Measurements from ENCODE around the gene OR52I1.

DNA sequence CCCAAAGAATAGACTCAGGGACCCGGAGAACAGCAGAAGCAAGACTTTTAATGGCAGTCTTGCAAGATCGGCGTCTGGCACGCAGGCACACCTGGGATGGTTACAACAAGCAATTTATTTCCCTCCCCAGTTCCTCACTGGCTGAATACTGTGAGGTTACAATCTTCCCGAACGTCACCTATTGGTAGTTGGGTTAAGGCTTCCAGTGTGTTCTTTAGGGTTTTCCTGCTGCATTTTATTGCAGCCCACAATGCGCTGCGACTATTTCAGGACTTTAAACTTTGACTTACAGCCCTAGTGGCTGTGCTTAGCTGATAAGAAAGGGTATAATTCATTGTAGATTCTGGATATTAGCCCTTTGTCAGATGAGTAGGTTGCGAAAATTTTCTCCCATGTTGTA is 25.7 kb downstream of the OR52I1 start:
- TF ChIP-seq, protein P1, sequence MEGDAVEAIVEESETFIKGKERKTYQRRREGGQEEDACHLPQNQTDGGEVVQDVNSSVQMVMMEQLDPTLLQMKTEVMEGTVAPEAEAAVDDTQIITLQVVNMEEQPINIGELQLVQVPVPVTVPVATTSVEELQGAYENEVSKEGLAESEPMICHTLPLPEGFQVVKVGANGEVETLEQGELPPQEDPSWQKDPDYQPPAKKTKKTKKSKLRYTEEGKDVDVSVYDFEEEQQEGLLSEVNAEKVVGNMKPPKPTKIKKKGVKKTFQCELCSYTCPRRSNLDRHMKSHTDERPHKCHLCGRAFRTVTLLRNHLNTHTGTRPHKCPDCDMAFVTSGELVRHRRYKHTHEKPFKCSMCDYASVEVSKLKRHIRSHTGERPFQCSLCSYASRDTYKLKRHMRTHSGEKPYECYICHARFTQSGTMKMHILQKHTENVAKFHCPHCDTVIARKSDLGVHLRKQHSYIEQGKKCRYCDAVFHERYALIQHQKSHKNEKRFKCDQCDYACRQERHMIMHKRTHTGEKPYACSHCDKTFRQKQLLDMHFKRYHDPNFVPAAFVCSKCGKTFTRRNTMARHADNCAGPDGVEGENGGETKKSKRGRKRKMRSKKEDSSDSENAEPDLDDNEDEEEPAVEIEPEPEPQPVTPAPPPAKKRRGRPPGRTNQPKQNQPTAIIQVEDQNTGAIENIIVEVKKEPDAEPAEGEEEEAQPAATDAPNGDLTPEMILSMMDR (IDR thresholded peaks at IDR 0.05), result no peak
- no peak for TF ChIP-seq ZFX (IDR thresholded peaks at IDR 0.05; ENCODE audit: borderline replicate concordance)
